ENCODE data around the gene RANBP10. TPM values are rescaled to one million over a fixed set of nuclear protein-coding genes. Genes with fewer than 3 reads are reported as not detected.
A peak's percentile ranks its signal among the peaks of the same experiment; 100 is the strongest.
"Not testable (repeated sequence)": the region's sequence is repeated elsewhere in the genome, so short reads cannot be mapped to it uniquely, and the experiment has no call there.

Gene RANBP10
- total RNA-seq, 8 experiments from 2014 or later = 4.3 to 19.8 (median 7.6) TPM

DNA sequence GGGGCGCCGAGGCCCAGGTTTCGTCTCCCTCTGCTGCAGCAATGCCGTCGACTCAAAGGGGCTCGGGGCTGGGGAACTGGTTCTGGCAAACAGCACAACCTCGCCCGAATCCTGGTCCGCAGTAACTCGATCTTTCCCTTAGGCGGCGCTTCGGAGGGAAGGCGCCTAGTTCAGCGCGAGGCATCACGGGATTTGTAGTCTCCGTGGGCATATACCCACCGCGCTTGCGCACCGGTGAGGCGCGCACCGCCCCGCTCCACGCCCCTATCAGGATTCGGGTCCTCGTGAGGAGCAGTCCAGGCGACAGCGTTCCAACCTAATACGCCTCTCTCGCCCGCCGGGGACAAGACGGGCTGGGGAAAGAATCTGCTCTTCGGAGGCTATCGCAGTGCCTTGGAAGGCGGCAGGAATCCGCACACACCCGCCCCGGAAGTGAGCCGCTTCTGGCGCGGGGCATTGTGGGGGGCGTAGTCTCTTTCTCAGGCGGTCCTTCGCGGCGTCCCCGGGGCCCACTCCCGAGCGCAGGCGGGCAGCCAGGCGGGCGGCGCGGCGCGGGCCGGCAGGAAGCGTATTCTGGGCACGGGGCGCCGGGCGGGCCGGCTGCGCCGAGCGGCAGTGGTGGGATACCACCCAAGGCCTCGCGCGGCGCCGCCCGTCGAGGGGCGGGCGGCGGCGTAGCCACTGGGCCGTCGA, 35.6 kb upstream of the RANBP10 start, which contains the start of gene THAP11:
Gene THAP11 (plus strand): TSS at position 505 of the 693 bp plus-strand sequence. CDS start 235 bp downstream, outside the sequence.
- Histone ChIP-seq H3K27ac (peak within 1 kb of the TSS; percentile 97 to 98), H3K4me1 (replicated peaks in 1 of 2) (peaks cover 21 to 23% of the 10 kb centered on the region in 2 donors), H3K4me3 (peak within 1 kb of the TSS; percentile 77 to 98 (median 93))
- in situ Hi-C loops (cut with MboI; ENCODE audit: low pct_unique_long_range_greater_than_20kb in 2 of 9, low sequenced_read_pairs in 9 of 9, unreplicated experiment in 9 of 9) = no loop called here
- peak; percentile 41 to 55 (median 48) for ATAC-seq (replicated peaks in 6 of 8)
- WGBS, 10 experiments = 0 to 11% (median 0%) methylated on average over 5 to 14 of the region's 83 CpGs; no CpG with 5 or more reads in 6 of the 10 experiments

DNA sequence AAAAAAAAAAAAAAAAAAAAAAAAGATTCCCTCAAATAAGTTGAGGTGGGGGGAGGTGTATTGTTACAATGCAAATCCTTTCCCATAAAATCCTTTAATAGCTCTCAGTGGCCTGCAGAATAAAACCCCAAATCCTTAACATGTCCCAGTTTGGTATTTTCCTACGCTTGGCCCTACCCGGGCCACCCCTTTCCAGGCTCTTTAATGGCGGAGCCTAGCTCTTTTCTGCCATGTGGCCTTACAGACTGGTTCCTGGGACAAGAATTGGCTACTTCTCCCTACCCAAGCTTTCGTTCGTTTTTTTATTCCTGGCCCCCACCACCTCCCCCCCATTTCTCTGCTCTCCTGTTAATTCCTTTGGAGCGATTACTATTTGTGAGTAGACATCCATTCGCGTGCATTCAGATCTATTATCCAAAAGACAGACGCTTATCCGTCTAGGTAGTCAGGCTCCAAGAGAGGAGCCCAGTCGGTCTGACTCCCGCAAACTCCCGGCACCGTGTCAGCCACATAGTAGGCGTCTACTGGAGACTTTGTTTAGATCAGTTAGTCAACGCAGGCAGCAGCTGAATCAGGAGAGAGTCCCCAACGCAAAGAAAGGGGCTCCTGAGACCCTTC, 34.9 kb upstream of the RANBP10 start:
- peak overlapping the region; percentile 77 to 98 (median 93) for H3K4me3 ChIP-seq
- H3K4me1 ChIP-seq (replicated peaks in 1 of 2) = peaks cover 21 to 23% of the 10 kb centered on the region in 2 donors
- H3K27ac ChIP-seq = peak overlapping the region in 1 of 2 donors; percentile 98
- in situ Hi-C loops (cut with MboI; ENCODE audit: low pct_unique_long_range_greater_than_20kb in 2 of 9, low sequenced_read_pairs in 9 of 9, unreplicated experiment in 9 of 9) = no loop called here
- ATAC-seq (replicated peaks in 6 of 8) = no peak
- 50 to 100% (median 77%) methylated on average over 1 to 9 of the region's 17 CpGs; no CpG with 5 or more reads in 4 of the 10 experiments for WGBS, 10 experiments

DNA sequence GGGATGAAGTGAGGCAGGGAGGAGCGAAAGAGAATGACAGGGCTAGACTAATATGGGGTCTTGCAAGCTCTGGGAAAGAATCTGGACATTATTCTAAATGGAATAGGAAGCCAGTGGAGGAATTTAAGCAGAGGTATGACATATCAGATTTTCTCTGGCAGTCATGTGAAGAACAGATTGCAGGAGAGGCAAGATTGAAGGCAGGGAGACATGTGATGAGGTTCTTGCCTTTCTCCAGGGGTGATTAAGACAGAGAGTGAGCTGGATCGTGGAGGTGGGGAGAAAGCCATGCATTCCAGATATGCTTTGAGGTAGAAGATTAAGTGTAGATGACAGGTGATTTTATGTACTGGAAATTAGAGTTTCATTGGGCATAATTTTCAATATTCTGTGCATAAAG, 31.5 kb upstream of the RANBP10 start:
- Histone ChIP-seq H3K27ac (no peak overlapping the region), H3K4me1 (replicated peaks in 1 of 2) (peaks cover 2 to 4% of the 10 kb centered on the region in 2 donors), H3K4me3 (no peak overlapping the region)
- WGBS, 10 experiments = 33 to 100% (median 84%) methylated on average over 1 to 2 of the region's 2 CpGs; no CpG with 5 or more reads in 2 of the 10 experiments
- ATAC-seq (replicated peaks in 6 of 8) = no peak
- in situ Hi-C loops (cut with MboI; ENCODE audit: low pct_unique_long_range_greater_than_20kb in 2 of 9, low sequenced_read_pairs in 9 of 9, unreplicated experiment in 9 of 9) = no loop called here

DNA sequence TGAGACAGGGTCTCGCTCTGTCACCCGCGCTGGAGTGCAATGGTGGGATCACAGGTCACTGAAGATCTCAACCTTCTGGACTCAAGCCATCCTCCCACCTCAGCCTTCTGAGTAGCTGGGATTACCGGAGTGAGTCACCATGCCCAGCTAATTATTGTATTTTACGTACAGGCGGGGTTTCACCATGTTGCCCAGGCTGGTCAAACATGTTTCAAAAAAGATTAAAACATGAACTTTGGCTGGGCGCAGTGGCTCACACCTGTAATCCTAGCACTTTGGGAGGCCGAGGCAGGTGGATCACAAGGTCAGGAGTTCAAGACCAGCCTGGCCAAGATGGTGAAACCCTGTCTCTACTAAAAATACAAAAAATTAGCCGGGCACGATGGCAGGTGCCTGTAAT, 30.8 kb upstream of the RANBP10 start:
- in situ Hi-C loops (cut with MboI; ENCODE audit: low pct_unique_long_range_greater_than_20kb in 2 of 9, low sequenced_read_pairs in 9 of 9, unreplicated experiment in 9 of 9); ATAC-seq (replicated peaks in 6 of 8); H3K4me3 ChIP-seq; H3K27ac ChIP-seq; H3K4me1 ChIP-seq (replicated peaks in 1 of 2): not testable (repeated sequence)
- 67 to 93% (median 91%) methylated on average over 2 to 9 of the region's 10 CpGs; no CpG with 5 or more reads in 2 of the 10 experiments for WGBS, 10 experiments

DNA sequence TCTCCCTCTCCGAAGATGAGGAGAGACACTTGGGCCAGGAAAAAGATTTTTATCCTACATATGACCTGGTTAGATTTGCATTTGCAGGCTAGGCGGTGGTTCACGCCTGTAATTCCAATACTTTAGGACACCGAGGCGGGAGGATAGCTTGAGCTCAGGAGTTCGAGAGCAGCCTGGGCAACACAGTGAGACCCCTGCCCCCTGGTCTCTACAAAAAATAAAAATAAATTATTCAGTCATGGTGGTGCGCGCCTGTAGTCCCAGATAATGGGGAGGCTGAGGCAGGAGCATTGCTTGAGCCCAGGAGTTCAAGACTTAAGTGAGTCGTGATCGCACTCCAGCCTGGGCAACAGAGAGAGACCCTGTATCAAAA, 27.9 kb upstream of the RANBP10 start:
- peaks cover 5 to 6% of the 10 kb centered on the region in 2 donors for H3K4me1 ChIP-seq (replicated peaks in 1 of 2)
- ATAC-seq (replicated peaks in 6 of 8) = no peak
- in situ Hi-C loops (cut with MboI; ENCODE audit: low pct_unique_long_range_greater_than_20kb in 2 of 9, low sequenced_read_pairs in 9 of 9, unreplicated experiment in 9 of 9) = no loop called here
- H3K27ac ChIP-seq = no peak overlapping the region
- 0 to 100% (median 79%) methylated on average over 1 to 10 of the region's 10 CpGs; no CpG with 5 or more reads in 1 of the 10 experiments for WGBS, 10 experiments
- H3K4me3 ChIP-seq = peak overlapping the region in 4 of 5 donors; percentile 68 to 99 (median 78)

DNA sequence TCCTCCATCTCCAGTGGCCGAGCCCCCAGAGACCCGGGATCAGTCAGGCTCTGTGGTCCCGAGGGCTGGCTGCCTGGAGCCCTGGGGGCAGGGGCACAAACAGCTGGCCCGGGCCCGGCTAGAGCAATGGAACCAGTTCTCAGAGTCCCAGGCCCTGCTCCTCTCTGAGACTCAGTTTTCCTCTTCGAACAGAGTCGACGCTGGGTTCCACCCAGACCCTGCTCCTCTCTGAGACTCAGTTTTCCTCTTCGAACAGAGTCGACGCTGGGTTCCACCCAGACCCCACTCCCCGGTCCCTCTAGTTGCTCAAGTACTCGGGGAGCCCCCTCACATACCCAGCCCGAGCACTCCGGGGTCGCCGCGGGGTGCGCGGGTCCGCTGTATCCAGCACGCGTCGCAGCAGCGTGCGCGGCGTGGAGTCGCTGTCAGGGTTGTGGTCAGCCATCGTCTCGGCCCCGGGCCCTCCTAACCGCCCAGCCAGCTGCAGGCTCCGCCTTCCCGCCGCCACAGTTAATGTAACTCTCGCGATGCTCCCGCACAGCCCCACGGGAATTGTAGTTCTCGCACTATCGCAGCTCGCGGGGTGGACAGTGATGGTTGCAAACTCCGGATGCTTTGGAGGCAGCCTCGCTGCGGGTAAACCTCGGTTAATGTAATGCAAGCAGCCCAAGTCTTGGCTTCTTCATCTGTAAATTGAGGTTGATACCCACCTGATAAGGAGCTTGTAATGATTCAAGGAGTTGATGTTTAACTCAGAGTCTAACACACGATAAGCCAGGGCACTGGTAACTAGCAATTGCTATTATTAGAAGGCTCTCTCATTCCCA, 27.3 kb upstream of the RANBP10 start:
- peak overlapping the region; percentile 68 to 99 (median 78) for H3K4me3 ChIP-seq
- in situ Hi-C loops (cut with MboI; ENCODE audit: low pct_unique_long_range_greater_than_20kb in 2 of 9, low sequenced_read_pairs in 9 of 9, unreplicated experiment in 9 of 9) = no loop called here
- WGBS, 10 experiments = 0 to 20% (median 4%) methylated on average over 1 to 17 of the region's 49 CpGs; no CpG with 5 or more reads in 4 of the 10 experiments
- H3K4me1 ChIP-seq (replicated peaks in 1 of 2) = peaks cover 5 to 6% of the 10 kb centered on the region in 2 donors
- peak; percentile 92 to 100 (median 98) for ATAC-seq (replicated peaks in 6 of 8)
- peak overlapping the region; percentile 27 to 47 for H3K27ac ChIP-seq

DNA sequence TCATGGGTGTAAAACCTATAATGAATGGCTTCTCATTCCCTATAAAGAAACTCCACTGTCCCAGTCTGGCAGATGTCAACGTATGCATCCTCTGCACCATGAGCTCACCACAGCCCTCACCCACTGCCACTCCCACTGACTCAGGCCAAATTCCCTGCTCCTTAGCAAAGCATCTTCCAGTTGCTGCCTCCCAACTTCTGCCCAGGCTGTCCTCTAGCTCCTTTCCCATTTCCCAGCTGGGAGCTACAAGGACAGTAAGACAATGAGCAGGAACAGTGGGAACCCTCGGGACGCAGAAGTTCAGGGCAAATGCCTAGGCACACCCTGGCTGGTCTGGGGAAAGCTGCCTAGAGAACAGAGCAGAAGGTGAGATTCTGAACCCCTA, 26.7 kb upstream of the RANBP10 start:
- ATAC-seq (replicated peaks in 6 of 8) = peak in 7 of 8 experiments; percentile 1 to 69 (median 13)
- 0 to 17% (median 11%) methylated on average over 1 to 3 of the region's 3 CpGs; no CpG with 5 or more reads in 7 of the 10 experiments for WGBS, 10 experiments
- in situ Hi-C loops (cut with MboI; ENCODE audit: low pct_unique_long_range_greater_than_20kb in 2 of 9, low sequenced_read_pairs in 9 of 9, unreplicated experiment in 9 of 9) = no loop called here
- Histone ChIP-seq H3K27ac (no peak overlapping the region), H3K4me3 (peak overlapping the region; percentile 68 to 99 (median 78)), H3K4me1 (replicated peaks in 1 of 2) (peaks cover 5 to 6% of the 10 kb centered on the region in 2 donors)

DNA sequence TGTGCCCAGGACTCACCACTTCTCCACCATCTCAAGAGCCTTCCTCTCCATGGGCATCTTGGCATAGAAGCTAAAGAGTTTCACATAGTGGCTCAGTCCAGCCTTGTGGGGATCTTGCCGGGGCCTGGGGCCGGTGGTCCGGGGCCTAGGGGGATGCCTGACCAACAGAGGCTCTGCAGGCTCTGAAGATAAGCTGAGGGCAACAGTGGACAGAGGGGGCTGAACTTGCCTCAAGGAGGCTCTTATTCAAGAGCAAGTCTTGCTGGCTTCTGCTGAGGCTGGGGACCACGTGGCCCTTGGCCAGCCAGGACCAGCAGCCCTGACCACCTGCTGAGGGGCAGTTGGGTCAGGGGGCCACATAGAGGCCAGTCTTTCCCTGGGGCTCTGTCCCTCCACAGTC, 22.3 kb upstream of the RANBP10 start:
- H3K27ac ChIP-seq = no peak overlapping the region
- H3K4me1 ChIP-seq (replicated peaks in 1 of 2) = peaks cover 5 to 6% of the 10 kb centered on the region in 2 donors
- ATAC-seq (replicated peaks in 6 of 8) = no peak
- 100% methylated on average over 1 of the region's 4 CpGs; no CpG with 5 or more reads in 9 of the 10 experiments for WGBS, 10 experiments
- in situ Hi-C loops (cut with MboI; ENCODE audit: low pct_unique_long_range_greater_than_20kb in 2 of 9, low sequenced_read_pairs in 9 of 9, unreplicated experiment in 9 of 9) = no loop called here
- no peak overlapping the region for H3K4me3 ChIP-seq

DNA sequence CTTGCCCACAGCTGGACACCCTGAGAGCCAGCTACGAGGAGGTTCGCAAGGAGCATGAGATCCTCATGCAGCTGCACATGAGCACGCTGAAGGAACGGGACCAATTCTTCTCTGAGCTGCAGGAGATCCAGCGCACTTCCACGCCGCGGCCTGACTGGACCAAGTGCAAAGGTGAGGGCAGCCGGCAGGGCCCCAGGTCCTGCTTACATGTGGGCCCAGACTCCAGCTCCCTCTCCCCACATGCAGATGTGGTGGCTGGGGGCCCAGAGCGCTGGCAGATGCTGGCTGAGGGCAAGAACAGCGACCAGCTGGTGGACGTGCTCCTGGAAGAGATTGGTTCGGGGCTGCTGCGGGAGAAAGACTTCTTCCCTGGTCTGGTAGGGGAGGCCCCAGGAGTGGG, 19.5 kb upstream of the RANBP10 start:
- no peak for ATAC-seq (replicated peaks in 6 of 8)
- in situ Hi-C loops (cut with MboI; ENCODE audit: low pct_unique_long_range_greater_than_20kb in 2 of 9, low sequenced_read_pairs in 9 of 9, unreplicated experiment in 9 of 9) = no loop called here
- WGBS, 10 experiments = 100% methylated on average over 5 of the region's 14 CpGs; no CpG with 5 or more reads in 9 of the 10 experiments
- Histone ChIP-seq H3K4me1 (replicated peaks in 1 of 2) (no peaks in the 10 kb centered on the region), H3K27ac (no peak overlapping the region), H3K4me3 (no peak overlapping the region)

DNA sequence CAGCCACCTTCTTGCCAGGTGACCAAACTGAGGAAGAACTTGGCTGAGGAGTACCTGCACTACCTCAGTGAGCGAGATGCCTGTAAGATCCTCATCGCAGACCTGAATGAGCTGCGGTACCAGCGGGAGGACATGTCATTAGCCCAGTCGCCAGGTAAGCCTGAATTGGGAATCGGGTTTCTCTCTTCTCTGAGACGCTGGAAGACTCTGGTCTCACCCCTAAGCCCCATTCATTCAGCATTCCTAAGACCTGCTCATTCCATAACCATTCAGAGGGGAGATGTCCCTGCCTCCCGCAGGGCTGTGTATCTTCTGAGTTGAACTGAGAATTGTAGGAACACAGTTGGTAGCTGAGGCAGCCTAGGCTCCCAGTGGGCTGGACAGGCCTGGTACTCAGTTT, 18.8 kb upstream of the RANBP10 start:
- 66 to 84% (median 78%) methylated on average over 3 to 6 of the region's 8 CpGs; no CpG with 5 or more reads in 4 of the 10 experiments for WGBS, 10 experiments
- in situ Hi-C loops (cut with MboI; ENCODE audit: low pct_unique_long_range_greater_than_20kb in 2 of 9, low sequenced_read_pairs in 9 of 9, unreplicated experiment in 9 of 9) = no loop called here
- no peak for ATAC-seq (replicated peaks in 6 of 8)
- Histone ChIP-seq H3K27ac (no peak overlapping the region), H3K4me3 (no peak overlapping the region), H3K4me1 (replicated peaks in 1 of 2) (no peaks in the 10 kb centered on the region)

DNA sequence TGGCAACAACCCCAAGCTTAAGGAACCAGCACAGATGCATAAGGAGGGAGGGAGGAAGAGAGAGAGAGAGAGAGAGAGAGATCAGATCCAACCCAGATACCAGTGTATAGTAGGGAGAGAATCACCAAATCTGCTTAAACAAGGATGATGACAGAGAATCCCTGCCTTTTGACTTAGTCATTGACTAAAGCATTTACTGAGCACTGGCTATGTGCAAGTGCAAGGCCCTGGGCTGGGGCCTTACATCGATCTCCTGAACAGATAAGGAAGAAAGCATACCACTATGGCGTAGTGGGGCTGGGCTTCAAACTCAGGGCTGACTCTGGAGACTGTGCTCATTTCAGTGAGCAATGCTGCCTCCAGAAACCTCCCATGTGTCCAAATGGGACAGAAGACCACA, 16.2 kb upstream of the RANBP10 start:
- peak in 2 of 8 experiments; percentile 62 to 72 for ATAC-seq (replicated peaks in 6 of 8)
- Histone ChIP-seq H3K27ac (no peak overlapping the region), H3K4me3 (no peak overlapping the region), H3K4me1 (replicated peaks in 1 of 2) (no peaks in the 10 kb centered on the region)
- WGBS, 10 experiments = 67 to 94% (median 80%) methylated on average over 1 to 2 of the region's 2 CpGs; no CpG with 5 or more reads in 6 of the 10 experiments
- in situ Hi-C loops (cut with MboI; ENCODE audit: low pct_unique_long_range_greater_than_20kb in 2 of 9, low sequenced_read_pairs in 9 of 9, unreplicated experiment in 9 of 9) = no loop called here

DNA sequence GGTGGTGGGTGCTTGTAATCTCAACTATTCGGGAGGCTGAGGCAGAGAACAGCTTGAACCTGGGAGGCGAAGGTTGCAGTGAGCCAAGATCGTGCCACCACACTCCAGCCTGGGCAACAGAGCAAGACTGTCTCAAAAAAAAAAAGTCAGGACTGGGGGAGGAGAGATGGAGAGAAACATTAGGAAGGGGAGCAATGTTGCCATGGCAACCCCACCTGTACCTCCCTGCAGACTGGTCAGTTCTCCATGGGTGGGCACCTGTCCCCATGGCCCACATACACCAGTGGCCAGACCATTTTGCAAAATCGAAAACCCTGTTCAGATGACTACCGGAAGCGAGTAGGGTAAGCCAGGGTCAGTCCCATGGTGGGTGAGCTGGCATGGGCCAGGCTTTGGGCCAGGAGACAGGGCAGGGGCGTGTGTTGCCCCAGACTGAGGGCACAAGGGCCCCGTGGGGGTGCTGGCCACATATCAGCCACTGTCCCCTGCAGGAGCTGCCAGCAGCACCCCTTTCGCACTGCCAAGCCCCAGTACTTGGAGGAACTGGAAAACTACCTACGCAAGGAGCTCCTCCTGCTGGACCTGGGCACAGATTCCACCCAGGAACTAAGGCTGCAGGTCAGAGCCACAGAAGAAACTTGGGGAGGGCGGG, 14.4 kb upstream of the RANBP10 start:
- ATAC-seq (replicated peaks in 6 of 8) = no peak
- Histone ChIP-seq H3K4me3 (no peak overlapping the region), H3K27ac (no peak overlapping the region), H3K4me1 (replicated peaks in 1 of 2) (no peaks in the 10 kb centered on the region)
- 78 to 93% (median 81%) methylated on average over 2 to 8 of the region's 11 CpGs; no CpG with 5 or more reads in 5 of the 10 experiments for WGBS, 10 experiments
- in situ Hi-C loops (cut with MboI; ENCODE audit: low pct_unique_long_range_greater_than_20kb in 2 of 9, low sequenced_read_pairs in 9 of 9, unreplicated experiment in 9 of 9) = no loop called here
